ENCODE measurements around the gene SFXN3.

DNA sequence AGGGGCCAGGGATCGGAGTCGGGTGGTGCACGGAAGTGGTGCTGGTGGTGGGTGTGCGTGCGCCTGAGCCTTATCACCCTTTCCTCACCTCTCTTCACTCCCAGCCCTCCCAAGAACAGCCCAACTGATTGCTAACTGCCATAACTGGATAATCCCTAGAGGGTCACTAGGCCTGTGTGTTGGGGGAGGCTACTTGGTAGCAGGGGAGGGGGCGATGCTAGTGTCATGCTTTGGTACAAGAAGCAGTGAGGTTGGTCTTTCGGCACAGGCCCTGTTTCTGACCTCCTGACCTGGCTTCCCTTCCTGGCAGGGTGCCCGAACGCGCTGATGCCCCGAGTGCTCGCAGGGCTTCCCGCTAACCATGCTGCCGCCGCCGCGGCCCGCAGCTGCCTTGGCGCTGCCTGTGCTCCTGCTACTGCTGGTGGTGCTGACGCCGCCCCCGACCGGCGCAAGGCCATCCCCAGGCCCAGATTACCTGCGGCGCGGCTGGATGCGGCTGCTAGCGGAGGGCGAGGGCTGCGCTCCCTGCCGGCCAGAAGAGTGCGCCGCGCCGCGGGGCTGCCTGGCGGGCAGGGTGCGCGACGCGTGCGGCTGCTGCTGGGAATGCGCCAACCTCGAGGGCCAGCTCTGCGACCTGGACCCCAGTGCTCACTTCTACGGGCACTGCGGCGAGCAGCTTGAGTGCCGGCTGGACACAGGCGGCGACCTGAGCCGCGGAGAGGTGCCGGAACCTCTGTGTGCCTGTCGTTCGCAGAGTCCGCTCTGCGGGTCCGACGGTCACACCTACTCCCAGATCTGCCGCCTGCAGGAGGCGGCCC is 31.4 kb downstream of the SFXN3 start:
- TF ChIP-seq POLR2AphosphoS5 (IDR thresholded peaks at IDR 0.05): no peak
- peak; percentile 5 to 57 for TF ChIP-seq CTCF (IDR thresholded peaks at IDR 0.05)
- TF ChIP-seq EP300 (IDR thresholded peaks at IDR 0.05): no peak
- no peak for TF ChIP-seq POLR2A (IDR thresholded peaks at IDR 0.05)
